ENCODE results near the gene TESK2. TPM values are rescaled to one million over a fixed set of nuclear protein-coding genes. Genes with fewer than 3 reads are reported as not detected.
"Not testable (repeated sequence)": the region's sequence is repeated elsewhere in the genome, so short reads cannot be mapped to it uniquely, and the experiment has no call there.

TESK2 gene
- total and polyA plus RNA-seq, 10 donors, result 3.2 to 11.5 (median 7.7) TPM

DNA sequence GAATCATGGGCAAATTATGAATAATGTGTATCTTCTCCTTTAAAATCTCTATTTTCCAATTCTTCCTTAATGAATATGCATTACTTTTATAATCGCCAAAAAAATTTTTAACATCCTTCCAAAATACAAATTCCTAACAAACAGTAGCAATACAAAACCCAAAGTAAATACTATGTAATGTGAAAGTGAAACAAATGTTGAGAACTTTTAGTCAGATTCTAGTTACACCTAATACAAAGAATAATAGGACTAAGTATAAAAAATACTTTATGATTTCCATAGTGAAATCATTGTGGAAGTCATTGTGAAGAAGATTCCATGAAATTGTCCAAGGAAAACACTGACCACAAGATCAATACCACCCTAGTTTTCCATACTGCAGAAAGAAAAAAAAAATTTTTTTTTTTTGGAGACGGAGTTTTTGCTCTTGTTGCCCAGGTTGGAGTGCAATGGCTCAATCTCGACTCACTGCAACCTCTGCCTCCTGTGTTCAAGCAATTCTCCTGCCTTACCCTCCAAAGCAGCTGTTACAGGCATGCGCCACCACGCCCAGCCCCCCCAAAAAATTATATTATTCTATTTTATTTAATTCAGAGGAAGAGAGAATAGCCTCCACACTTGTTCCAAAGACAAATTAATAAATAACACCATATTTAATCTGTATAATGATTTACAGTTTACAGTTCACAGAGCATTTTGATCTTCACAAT, 11.8 kb downstream of the TESK2 start:
- DNase-seq, result no peak
- no peak for TF ChIP-seq POLR2A (IDR thresholded peaks at IDR 0.05)
- no peak for TF ChIP-seq POLR2AphosphoS5 (IDR thresholded peaks at IDR 0.05)
- TF ChIP-seq, protein P1, sequence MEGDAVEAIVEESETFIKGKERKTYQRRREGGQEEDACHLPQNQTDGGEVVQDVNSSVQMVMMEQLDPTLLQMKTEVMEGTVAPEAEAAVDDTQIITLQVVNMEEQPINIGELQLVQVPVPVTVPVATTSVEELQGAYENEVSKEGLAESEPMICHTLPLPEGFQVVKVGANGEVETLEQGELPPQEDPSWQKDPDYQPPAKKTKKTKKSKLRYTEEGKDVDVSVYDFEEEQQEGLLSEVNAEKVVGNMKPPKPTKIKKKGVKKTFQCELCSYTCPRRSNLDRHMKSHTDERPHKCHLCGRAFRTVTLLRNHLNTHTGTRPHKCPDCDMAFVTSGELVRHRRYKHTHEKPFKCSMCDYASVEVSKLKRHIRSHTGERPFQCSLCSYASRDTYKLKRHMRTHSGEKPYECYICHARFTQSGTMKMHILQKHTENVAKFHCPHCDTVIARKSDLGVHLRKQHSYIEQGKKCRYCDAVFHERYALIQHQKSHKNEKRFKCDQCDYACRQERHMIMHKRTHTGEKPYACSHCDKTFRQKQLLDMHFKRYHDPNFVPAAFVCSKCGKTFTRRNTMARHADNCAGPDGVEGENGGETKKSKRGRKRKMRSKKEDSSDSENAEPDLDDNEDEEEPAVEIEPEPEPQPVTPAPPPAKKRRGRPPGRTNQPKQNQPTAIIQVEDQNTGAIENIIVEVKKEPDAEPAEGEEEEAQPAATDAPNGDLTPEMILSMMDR (IDR thresholded peaks at IDR 0.05 in 8 of 11, conservative IDR thresholded peaks at IDR 0.05 in 3 of 11), result no peak
- Histone ChIP-seq H3K27ac (no peak overlapping the region), H3K9me3 (no peaks in the 10 kb centered on the region), H3K4me1 (peaks cover 0 to 20% (median 2%) of the 10 kb centered on the region in 6 donors), H3K36me3 (no peaks in the 10 kb centered on the region), H3K27me3 (replicated peaks in 1 of 7) (no peaks in the 10 kb centered on the region), H3K4me3 (no peak overlapping the region)
- WGBS, 5 donors, result 80 to 86% (median 84%) methylated on average over 5 of the region's 5 CpGs
- intact Hi-C loops (cut with DNase I; ENCODE audit: low total_unique reads), result no loop called here

DNA sequence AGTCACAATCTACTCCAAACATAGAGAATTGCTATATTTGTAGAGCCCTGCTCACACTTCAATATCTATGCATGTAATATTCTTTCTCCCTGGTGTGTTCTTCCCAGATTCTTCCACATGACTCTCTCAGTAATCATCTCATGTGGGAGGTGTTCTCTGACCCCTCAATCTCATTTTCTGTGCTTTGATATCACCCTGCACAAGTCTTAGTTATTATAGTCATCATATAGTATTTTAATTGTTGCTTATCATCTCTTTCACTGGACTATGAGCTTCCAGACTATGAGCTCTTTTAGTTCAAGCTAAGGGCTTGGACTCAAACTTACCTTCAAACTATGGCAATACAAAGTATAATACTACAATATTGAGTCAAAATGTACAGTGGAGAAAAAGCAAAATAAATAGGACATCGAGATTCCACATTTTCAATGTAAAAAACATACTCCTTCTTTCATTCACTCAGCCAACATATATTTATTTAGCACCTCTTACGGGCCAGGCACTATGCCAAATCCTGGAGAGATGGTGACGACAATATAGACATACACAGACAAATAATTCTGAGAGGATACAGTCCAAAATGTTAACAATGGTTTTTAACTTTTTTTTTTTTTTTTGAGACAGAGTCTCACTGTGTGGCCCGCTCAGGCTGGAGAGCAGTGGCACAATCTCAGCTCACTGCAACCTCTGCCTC, 12.7 kb downstream of the TESK2 start:
- intact Hi-C loops (cut with DNase I; ENCODE audit: low total_unique reads), result no loop called here
- Histone ChIP-seq H3K27me3 (replicated peaks in 1 of 7) (no peaks in the 10 kb centered on the region), H3K36me3 (no peaks in the 10 kb centered on the region), H3K9me3 (no peaks in the 10 kb centered on the region), H3K27ac (no peak overlapping the region), H3K4me3 (no peak overlapping the region), H3K4me1 (peaks cover 0 to 29% (median 3%) of the 10 kb centered on the region in 6 donors)
- DNase-seq, result no peak
- TF ChIP-seq, protein P1 (IDR thresholded peaks at IDR 0.05 in 8 of 11, conservative IDR thresholded peaks at IDR 0.05 in 3 of 11), result no peak
- no peak for TF ChIP-seq POLR2AphosphoS5 (IDR thresholded peaks at IDR 0.05)
- no peak for TF ChIP-seq POLR2A (IDR thresholded peaks at IDR 0.05)
- 86 to 93% (median 92%) methylated on average over 4 of the region's 4 CpGs for WGBS, 5 donors

DNA sequence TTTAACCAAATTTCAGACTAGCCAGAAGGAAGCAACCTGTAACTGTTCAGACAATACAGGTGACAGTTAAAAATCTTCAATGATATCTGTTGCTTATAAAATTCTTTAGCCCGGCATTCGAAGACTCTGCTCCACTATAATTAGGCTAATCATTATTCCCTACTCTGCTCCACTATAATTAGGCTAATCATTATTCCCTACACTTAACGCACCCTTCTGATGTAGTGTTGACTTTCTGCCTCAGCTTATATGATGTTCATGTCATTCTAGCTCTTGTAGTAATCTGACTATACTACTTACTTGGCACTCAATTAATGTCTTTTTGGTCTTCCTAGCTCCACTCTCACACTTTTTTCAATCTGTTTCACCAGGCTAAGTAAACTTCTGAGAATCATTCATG, 13.3 kb downstream of the TESK2 start:
- H3K4me3 ChIP-seq, result no peak overlapping the region
- H3K4me1 ChIP-seq, result peaks cover 0 to 33% (median 3%) of the 10 kb centered on the region in 6 donors
- H3K27ac ChIP-seq, result no peak overlapping the region
- intact Hi-C loops (cut with DNase I; ENCODE audit: low total_unique reads), result no loop called here
- no peaks in the 10 kb centered on the region for H3K9me3 ChIP-seq
- TF ChIP-seq, protein P1 (IDR thresholded peaks at IDR 0.05 in 8 of 11, conservative IDR thresholded peaks at IDR 0.05 in 3 of 11), result no peak
- TF ChIP-seq POLR2AphosphoS5 (IDR thresholded peaks at IDR 0.05) (no peak), POLR2A (IDR thresholded peaks at IDR 0.05) (no peak)
- H3K36me3 ChIP-seq, result no peaks in the 10 kb centered on the region
- 91 to 100% (median 98%) methylated on average over 3 of the region's 3 CpGs for WGBS, 5 donors
- no peak for DNase-seq
- no peaks in the 10 kb centered on the region for H3K27me3 ChIP-seq (replicated peaks in 1 of 7)

DNA sequence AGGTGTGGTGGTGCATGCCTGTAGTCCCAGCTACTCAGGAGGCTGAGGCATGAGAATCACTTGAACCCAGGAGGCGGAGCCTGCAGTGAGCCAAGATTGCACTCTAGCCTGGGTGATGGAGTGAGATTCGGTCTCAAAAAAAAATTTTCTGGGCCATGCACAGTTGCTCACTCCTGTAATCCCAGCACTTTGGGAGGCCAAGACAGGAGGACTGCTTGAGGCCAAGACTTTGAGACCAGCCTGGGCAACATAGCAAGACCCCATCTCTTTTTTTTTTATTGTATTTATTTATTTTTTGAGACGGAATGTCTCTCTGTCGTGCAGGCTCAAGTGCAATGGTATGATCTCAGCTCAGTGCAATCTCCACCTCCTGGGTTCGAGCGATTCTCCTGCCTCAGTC, 16.8 kb downstream of the TESK2 start:
- H3K9me3 ChIP-seq; H3K27me3 ChIP-seq (replicated peaks in 1 of 7); DNase-seq; H3K36me3 ChIP-seq; intact Hi-C loops (cut with DNase I; ENCODE audit: low total_unique reads); H3K27ac ChIP-seq; H3K4me3 ChIP-seq: not testable (repeated sequence)
- 90 to 100% (median 98%) methylated on average over 6 of the region's 6 CpGs for WGBS, 5 donors
- peaks cover 0 to 33% (median 2%) of the 10 kb centered on the region in 6 donors for H3K4me1 ChIP-seq
